Transverse colon (tissue), 4 donors: ENCODE measurements around the gene HHEX. TPM values are rescaled to one million over a fixed set of nuclear protein-coding genes. Genes with fewer than 3 reads are reported as not detected.
"Not testable (repeated sequence)": the region's sequence is repeated elsewhere in the genome, so short reads cannot be mapped to it uniquely, and the experiment has no call there.

Experiments
- DNase-seq: peaks from one replicate; pipeline ENCODE4 v3.0.0-alpha.2; 2019
- H3K27ac ChIP-seq, 4 donors: fragments of 200-600 bp; sonication (generic); 2 replicates each; pipeline ENCODE4 v1.5.1; 2016 to 2018; ENCODE audit warnings: inconsistent platforms in 4 of 4
- H3K27me3 ChIP-seq: fragments of 200-600 bp; sonication (generic); 2 replicates; pipeline ENCODE4 v1.5.1; 2017; ENCODE audit warnings: inconsistent platforms
- H3K36me3 ChIP-seq, 4 donors: fragments of 200-600 bp; sonication (generic); 2 replicates each; pipeline ENCODE4 v1.5.1; 2017 to 2019; ENCODE audit warnings: inconsistent platforms in 4 of 4
- H3K4me1 ChIP-seq, 4 donors: fragments of 200-600 bp; sonication (generic); 2 replicates each; pipeline ENCODE4 v1.5.1; 2017 to 2020; ENCODE audit warnings: inconsistent platforms in 4 of 4
- H3K4me3 ChIP-seq, 4 donors: fragments of 200-600 bp; sonication (generic); 1 replicate in 1 of 4; 2 replicates in 3 of 4; pipeline versions ENCODE4 v1.5.1 to v1.6.1; 2017 to 2019; ENCODE audit warnings: inconsistent platforms in 4 of 4
- H3K9me3 ChIP-seq, 2 donors: fragments of 200-600 bp; sonication (generic); 2 replicates each; pipeline ENCODE4 v1.5.1; 2017 to 2019; ENCODE audit warnings: inconsistent platforms in 2 of 2
- EP300 ChIP-seq: sonication (generic); formaldehyde crosslinking; IDR thresholded peaks from one replicate; pipeline ENCODE4 v1.6.1; 2017; ENCODE audit warnings: antibody characterized with exemption, low read depth
- POLR2A ChIP-seq: fragments of 450-650 bp; IDR thresholded peaks from one replicate; pipeline ENCODE4 v1.6.1; 2016; ENCODE audit warnings: antibody characterized with exemption, mild to moderate bottlenecking, moderate library complexity
- POLR2AphosphoS5 ChIP-seq, 3 donors: sonication (generic); formaldehyde crosslinking; IDR thresholded peaks; one replicate each; pipeline ENCODE4 v1.6.1; 2016; ENCODE audit warnings: antibody characterized with exemption in 3 of 3
- WGBS, 2 donors: methylation state at CpG; one replicate each; pipeline ENCODE4 v1.1.5; 2018; ENCODE audit warnings: low coverage in 1 of 2; 5-methylcytosine and 5-hydroxymethylcytosine counted together
- in situ Hi-C, 4 donors: fragments of 200-750 bp; cut with MboI; loops; one replicate each; pipeline versions ENCODE4 v1.15.0 to v1.15.1; 2017; ENCODE audit warnings: low sequenced_read_pairs in 3 of 4, low pct_ligation_motif_present in 1 of 4, low pct_unique_long_range_greater_than_20kb in 1 of 4
- intact Hi-C: fragments of 100-400 bp; cut with DNase I; formaldehyde crosslinking; loops from one replicate; pipeline ENCODE4 v1.15.1; 2023; ENCODE audit warnings: low total_unique reads
- total RNA-seq, 4 donors: library from RNA; depleted of rRNA; stranded (reverse); fragments of >200 nt; gene quantifications; one replicate each; pipeline ENCODE4 v1.1.0, GENCODE V29; 2016
- TF ChIP-seq, protein P1 (sequence below), 5 experiments: fragments of 200-600 bp in 3 of 5; fragments of 450-650 bp in 2 of 5; sonication (generic) in 3 of 5; IDR thresholded peaks; 1 replicate in 2 of 5; 2 replicates in 3 of 5; pipeline ENCODE4 v1.5.1; 2016 to 2017; ENCODE audit warnings: antibody characterized with exemption in 5 of 5, inconsistent platforms in 3 of 5, mild to moderate bottlenecking in 2 of 5, moderate library complexity in 1 of 5

HHEX gene
- total RNA-seq, 4 donors from 2014 or later: 0.80 to 7.9 (median 4.8) TPM

DNA sequence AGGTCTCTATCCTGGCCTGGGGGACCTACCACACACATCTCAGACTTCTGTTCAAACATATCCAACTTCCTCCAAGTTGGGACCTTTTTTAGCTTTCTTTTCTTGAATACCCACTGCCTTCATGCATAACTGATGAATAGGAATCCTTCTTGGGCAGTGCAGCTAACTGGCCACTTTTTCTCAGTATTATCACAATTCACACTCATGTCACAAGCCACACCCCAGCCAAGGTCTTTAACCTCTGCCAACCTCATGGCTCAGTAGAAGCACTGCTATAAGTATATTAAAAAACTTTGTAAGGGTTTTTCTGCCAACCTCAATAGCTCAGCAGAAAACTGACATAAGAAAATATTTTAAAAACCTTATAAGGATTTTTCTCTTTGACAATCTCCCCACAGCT, 44.5 kb downstream of the HHEX start:
- Histone ChIP-seq H3K9me3 (no peaks in the 10 kb centered on the region), H3K27ac (no peak overlapping the region), H3K4me3 (no peak overlapping the region), H3K4me1 (no peaks in the 10 kb centered on the region), H3K36me3 (no peaks in the 10 kb centered on the region), H3K27me3 (no peaks in the 10 kb centered on the region)
- intact Hi-C loops (no loop called here), in situ Hi-C loops (no loop called here)
- TF ChIP-seq, protein P1, sequence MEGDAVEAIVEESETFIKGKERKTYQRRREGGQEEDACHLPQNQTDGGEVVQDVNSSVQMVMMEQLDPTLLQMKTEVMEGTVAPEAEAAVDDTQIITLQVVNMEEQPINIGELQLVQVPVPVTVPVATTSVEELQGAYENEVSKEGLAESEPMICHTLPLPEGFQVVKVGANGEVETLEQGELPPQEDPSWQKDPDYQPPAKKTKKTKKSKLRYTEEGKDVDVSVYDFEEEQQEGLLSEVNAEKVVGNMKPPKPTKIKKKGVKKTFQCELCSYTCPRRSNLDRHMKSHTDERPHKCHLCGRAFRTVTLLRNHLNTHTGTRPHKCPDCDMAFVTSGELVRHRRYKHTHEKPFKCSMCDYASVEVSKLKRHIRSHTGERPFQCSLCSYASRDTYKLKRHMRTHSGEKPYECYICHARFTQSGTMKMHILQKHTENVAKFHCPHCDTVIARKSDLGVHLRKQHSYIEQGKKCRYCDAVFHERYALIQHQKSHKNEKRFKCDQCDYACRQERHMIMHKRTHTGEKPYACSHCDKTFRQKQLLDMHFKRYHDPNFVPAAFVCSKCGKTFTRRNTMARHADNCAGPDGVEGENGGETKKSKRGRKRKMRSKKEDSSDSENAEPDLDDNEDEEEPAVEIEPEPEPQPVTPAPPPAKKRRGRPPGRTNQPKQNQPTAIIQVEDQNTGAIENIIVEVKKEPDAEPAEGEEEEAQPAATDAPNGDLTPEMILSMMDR (IDR thresholded peaks at IDR 0.05): no peak
- TF ChIP-seq POLR2AphosphoS5 (IDR thresholded peaks at IDR 0.05) (no peak), POLR2A (no peak), EP300 (no peak)
- no peak for DNase-seq

DNA sequence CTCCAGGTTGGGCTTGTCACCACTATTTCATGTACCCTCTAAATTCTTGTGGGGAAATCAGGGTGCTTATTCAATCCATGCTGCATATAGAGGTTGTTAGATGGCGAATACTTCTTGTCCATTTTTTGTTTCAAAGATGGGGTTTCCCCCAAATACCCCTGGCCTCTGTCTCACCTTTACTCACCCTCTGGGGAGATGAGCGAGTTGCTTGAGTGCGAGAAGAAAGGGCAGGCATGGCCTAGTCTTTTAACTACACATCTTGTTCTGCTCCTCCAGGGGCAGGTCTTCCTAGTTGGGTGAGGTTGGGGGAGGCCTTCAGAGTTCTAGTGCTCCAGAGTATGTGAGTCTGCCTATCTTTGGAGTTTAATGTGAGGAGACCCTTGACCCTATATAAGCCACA, 46.2 kb downstream of the HHEX start:
- no peak for TF ChIP-seq POLR2A
- no peak for TF ChIP-seq POLR2AphosphoS5 (IDR thresholded peaks at IDR 0.05)
- TF ChIP-seq, protein P1 (IDR thresholded peaks at IDR 0.05): no peak
- no peak for TF ChIP-seq EP300
- Histone ChIP-seq H3K4me1 (no peaks in the 10 kb centered on the region), H3K4me3 (no peak overlapping the region), H3K36me3 (no peaks in the 10 kb centered on the region), H3K27ac (no peak overlapping the region), H3K9me3 (no peaks in the 10 kb centered on the region), H3K27me3 (no peaks in the 10 kb centered on the region)
- in situ Hi-C loops (no loop called here), intact Hi-C loops (no loop called here)
- 87 to 88% methylated on average over 3 of the region's 3 CpGs for WGBS, 2 donors
- no peak for DNase-seq

DNA sequence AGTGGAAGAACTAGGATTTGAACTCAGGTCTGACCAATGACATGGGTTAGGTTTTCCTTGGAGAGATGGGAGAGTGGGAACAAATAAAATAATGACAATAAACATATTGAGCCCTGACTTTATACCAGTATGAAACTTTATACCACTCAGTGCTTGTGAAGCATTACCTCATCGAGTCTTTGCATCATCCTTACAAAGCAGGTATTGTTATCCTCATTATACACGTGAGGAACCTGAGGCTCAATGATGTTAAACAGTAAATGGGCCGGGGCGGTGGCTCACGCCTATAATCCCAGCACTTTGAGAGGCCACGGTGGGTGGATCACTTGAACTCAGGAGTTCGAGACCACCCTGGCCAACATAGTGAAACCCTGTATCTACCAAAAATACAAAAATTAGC, 47.7 kb downstream of the HHEX start:
- 48 to 76% methylated on average over 6 to 7 of the region's 7 CpGs for WGBS, 2 donors
- Histone ChIP-seq H3K36me3 (no peaks in the 10 kb centered on the region), H3K4me3 (no peak overlapping the region), H3K9me3 (no peaks in the 10 kb centered on the region), H3K27me3 (no peaks in the 10 kb centered on the region), H3K4me1 (no peaks in the 10 kb centered on the region), H3K27ac (no peak overlapping the region)
- TF ChIP-seq, protein P1 (IDR thresholded peaks at IDR 0.05): no peak
- TF ChIP-seq EP300 (no peak), POLR2AphosphoS5 (IDR thresholded peaks at IDR 0.05) (no peak), POLR2A (no peak)
- intact Hi-C loops (no loop called here), in situ Hi-C loops (no loop called here)
- DNase-seq: no peak

DNA sequence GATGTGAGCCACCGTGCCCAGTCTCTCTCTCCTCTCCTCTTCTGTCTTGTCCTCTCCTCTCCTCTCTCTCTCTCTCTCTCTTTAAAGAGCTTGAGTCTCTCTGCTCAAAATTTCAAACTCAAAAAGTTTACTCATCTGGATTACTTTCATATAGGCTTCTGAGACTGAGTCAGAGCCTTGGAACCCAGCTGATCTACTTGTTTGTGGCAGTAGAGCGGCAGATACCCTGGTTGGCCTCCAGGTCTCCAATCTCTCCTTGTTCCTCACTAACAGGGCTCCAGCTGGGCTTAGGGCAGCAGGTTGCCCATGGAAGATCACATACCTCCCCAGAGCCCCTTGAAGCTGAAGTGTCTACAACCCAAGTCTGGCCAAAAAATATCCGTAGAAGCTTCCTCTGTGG, 51.0 kb downstream of the HHEX start:
- Histone ChIP-seq H3K4me1 (no peaks in the 10 kb centered on the region), H3K9me3 (no peaks in the 10 kb centered on the region), H3K4me3 (no peak overlapping the region), H3K36me3 (no peaks in the 10 kb centered on the region), H3K27me3 (no peaks in the 10 kb centered on the region), H3K27ac (no peak overlapping the region)
- intact Hi-C loops (no loop called here), in situ Hi-C loops (no loop called here)
- no peak for TF ChIP-seq POLR2AphosphoS5 (IDR thresholded peaks at IDR 0.05)
- no peak for TF ChIP-seq POLR2A
- DNase-seq: no peak
- WGBS, 2 donors: 86 to 90% methylated on average over 1 to 3 of the region's 3 CpGs

DNA sequence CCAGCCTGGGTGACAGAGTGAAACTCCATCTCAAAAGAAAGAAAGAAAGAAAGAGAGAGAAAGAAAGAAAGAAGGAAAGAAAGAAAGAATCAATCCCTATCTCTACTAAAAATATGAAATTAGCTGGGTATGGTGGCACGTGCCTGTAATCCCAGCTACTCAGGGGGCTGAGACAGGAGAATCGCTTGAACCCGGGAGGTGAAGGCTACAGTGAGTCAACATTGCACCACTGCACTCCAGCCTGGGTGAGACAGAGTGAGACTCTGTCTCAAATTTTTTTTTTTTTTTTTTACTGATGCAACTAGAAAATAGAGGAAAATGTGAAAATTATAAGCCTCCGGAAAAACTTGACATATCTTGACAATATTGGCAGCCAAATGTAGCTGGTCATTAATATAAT, 52.0 kb downstream of the HHEX start:
- H3K4me3 ChIP-seq, in situ Hi-C loops, DNase-seq, H3K27ac ChIP-seq, H3K4me1 ChIP-seq, H3K36me3 ChIP-seq, H3K9me3 ChIP-seq, H3K27me3 ChIP-seq, intact Hi-C loops: not testable (repeated sequence)
- 88 to 92% methylated on average over 4 of the region's 4 CpGs for WGBS, 2 donors
